Measurements from ENCODE around the gene SF3B4.

GRCh38 chr1:149962736-149963135, 35.1 kb upstream of the SF3B4 start:
- TF ChIP-seq CTCF (IDR thresholded peaks at IDR 0.05; ENCODE audit: control extremely low read depth in 1 of 3, insufficient read depth in 1 of 3, low read depth in 1 of 3, low read length in 3 of 3) (no peak), MAFK (IDR thresholded peaks at IDR 0.05; ENCODE audit: low read depth, low read length) (no peak), EGR1 (IDR thresholded peaks at IDR 0.05; ENCODE audit: borderline replicate concordance, low read depth, low read length) (no peak), SIN3A (conservative IDR thresholded peaks at IDR 0.05 in 1 of 2, IDR thresholded peaks at IDR 0.05 in 1 of 2; ENCODE audit: low read depth in 1 of 2, low read length in 2 of 2) (no peak), POLR2A (IDR thresholded peaks at IDR 0.05; ENCODE audit: control extremely low read depth in 1 of 2, low read depth in 2 of 2, low read length in 2 of 2) (no peak), RBBP5 (IDR thresholded peaks at IDR 0.05; ENCODE audit: borderline replicate concordance, low read depth, low read length) (no peak), E2F6 (IDR thresholded peaks at IDR 0.05) (no peak), RFX5 (IDR thresholded peaks at IDR 0.05; ENCODE audit: borderline replicate concordance, low read depth, low read length) (no peak), JUN (IDR thresholded peaks at IDR 0.05; ENCODE audit: low read depth, low read length) (no peak), SP2 (IDR thresholded peaks at IDR 0.05; ENCODE audit: low read length) (no peak)

Data from H1 (cell line).